ENCODE data around the gene METRN. TPM values are rescaled to one million over a fixed set of nuclear protein-coding genes. Genes with fewer than 3 reads are reported as not detected.

The METRN gene
- polyA plus RNA-seq, 1 donor (not counting 4 experiments of a cell fraction or from before 2014, with no cell fraction given): 42.1 TPM

- Histone ChIP-seq H3K4me3 (ENCODE audit: control insufficient read depth in 2 of 3, extremely low read depth in 1 of 3, insufficient read depth in 2 of 3, low read depth in 1 of 3, low read length in 3 of 3) (no peak overlapping the region), H3K9me3 (ENCODE audit: control insufficient read depth, low read depth, low read length) (no peaks in the 10 kb centered on the region), H3K36me3 (ENCODE audit: control insufficient read depth in 2 of 2, extremely low read depth in 1 of 2, insufficient read depth in 2 of 2, low read length in 2 of 2) (no peaks in the 10 kb centered on the region), H2AFZ (ENCODE audit: control insufficient read depth, low read length) (no peak overlapping the region), H3K9ac (ENCODE audit: control insufficient read depth, extremely low read depth, insufficient read depth, low read length) (no peak overlapping the region), H4K20me1 (ENCODE audit: control insufficient read depth, extremely low read depth, insufficient read depth, low read length) (no peaks in the 10 kb centered on the region), H3K4me2 (ENCODE audit: control insufficient read depth, extremely low read depth, insufficient read depth, low read depth, low read length) (no peak overlapping the region), H3K27ac (ENCODE audit: control insufficient read depth, insufficient read depth, low read length) (no peak overlapping the region), H3K9me1 (ENCODE audit: control insufficient read depth, extremely low read depth, insufficient read depth, low read length) (no peaks in the 10 kb centered on the region), H3K79me2 (ENCODE audit: control insufficient read depth, insufficient read depth, low read length) (no peaks in the 10 kb centered on the region), H3K4me1 (ENCODE audit: control insufficient read depth, extremely low read depth, insufficient read depth, low read length) (peaks cover 16% of the 10 kb centered on the region), H3K27me3 (ENCODE audit: control insufficient read depth, extremely low read depth, insufficient read depth, low read length) (peaks cover 3% of the 10 kb centered on the region)
- DNase-seq (ENCODE audit: low read depth, low spot score) (no peak), FAIRE-seq (no peak)
- TF ChIP-seq CTCF (optimal IDR thresholded peaks at IDR 0.05 in 1 of 3, IDR thresholded peaks at IDR 0.05 in 1 of 3, conservative IDR thresholded peaks at IDR 0.05 in 1 of 3; ENCODE audit: extremely low read depth in 1 of 3, insufficient read depth in 2 of 3, low read length in 3 of 3): no peak
- TF ChIP-seq EZH2 (IDR thresholded peaks at IDR 0.05; ENCODE audit: low read length): no peak
- dilution Hi-C loops (cut with MboI; ENCODE audit: extremely low pct_ligation_motif_present, low sequenced_read_pairs): no loop called here
These were observed 50.6 kb downstream of the METRN start for GRCh38 chr16:765488-765865.

- H3K36me3 ChIP-seq (ENCODE audit: control insufficient read depth in 2 of 2, extremely low read depth in 1 of 2, insufficient read depth in 2 of 2, low read length in 2 of 2): no peaks in the 10 kb centered on the region
- H3K27me3 ChIP-seq (ENCODE audit: control insufficient read depth, extremely low read depth, insufficient read depth, low read length): peaks cover 3% of the 10 kb centered on the region
- no peaks in the 10 kb centered on the region for H3K9me1 ChIP-seq (ENCODE audit: control insufficient read depth, extremely low read depth, insufficient read depth, low read length)
- dilution Hi-C loops (cut with MboI; ENCODE audit: extremely low pct_ligation_motif_present, low sequenced_read_pairs): no loop called here
- no peak overlapping the region for H3K4me2 ChIP-seq (ENCODE audit: control insufficient read depth, extremely low read depth, insufficient read depth, low read depth, low read length)
- no peaks in the 10 kb centered on the region for H3K9me3 ChIP-seq (ENCODE audit: control insufficient read depth, low read depth, low read length)
- peaks cover 8% of the 10 kb centered on the region for H3K4me1 ChIP-seq (ENCODE audit: control insufficient read depth, extremely low read depth, insufficient read depth, low read length)
- no peak overlapping the region for H3K9ac ChIP-seq (ENCODE audit: control insufficient read depth, extremely low read depth, insufficient read depth, low read length)
- FAIRE-seq (no peak), DNase-seq (ENCODE audit: low read depth, low spot score) (no peak)
- no peak for TF ChIP-seq CTCF (optimal IDR thresholded peaks at IDR 0.05 in 1 of 3, IDR thresholded peaks at IDR 0.05 in 1 of 3, conservative IDR thresholded peaks at IDR 0.05 in 1 of 3; ENCODE audit: extremely low read depth in 1 of 3, insufficient read depth in 2 of 3, low read length in 3 of 3)
- TF ChIP-seq EZH2 (IDR thresholded peaks at IDR 0.05; ENCODE audit: low read length): no peak
- no peaks in the 10 kb centered on the region for H3K79me2 ChIP-seq (ENCODE audit: control insufficient read depth, insufficient read depth, low read length)
- H4K20me1 ChIP-seq (ENCODE audit: control insufficient read depth, extremely low read depth, insufficient read depth, low read length): no peaks in the 10 kb centered on the region
- H3K27ac ChIP-seq (ENCODE audit: control insufficient read depth, insufficient read depth, low read length): no peak overlapping the region
- no peak overlapping the region for H2AFZ ChIP-seq (ENCODE audit: control insufficient read depth, low read length)
- H3K4me3 ChIP-seq (ENCODE audit: control insufficient read depth in 2 of 3, extremely low read depth in 1 of 3, insufficient read depth in 2 of 3, low read depth in 1 of 3, low read length in 3 of 3): no peak overlapping the region
These were observed 51.3 kb downstream of the METRN start for GRCh38 chr16:766008-766819.
